ENCODE measurements around the gene CX3CL1.
"Not testable (repeated sequence)": the region's sequence is repeated elsewhere in the genome, so short reads cannot be mapped to it uniquely, and the experiment has no call there.

DNA sequence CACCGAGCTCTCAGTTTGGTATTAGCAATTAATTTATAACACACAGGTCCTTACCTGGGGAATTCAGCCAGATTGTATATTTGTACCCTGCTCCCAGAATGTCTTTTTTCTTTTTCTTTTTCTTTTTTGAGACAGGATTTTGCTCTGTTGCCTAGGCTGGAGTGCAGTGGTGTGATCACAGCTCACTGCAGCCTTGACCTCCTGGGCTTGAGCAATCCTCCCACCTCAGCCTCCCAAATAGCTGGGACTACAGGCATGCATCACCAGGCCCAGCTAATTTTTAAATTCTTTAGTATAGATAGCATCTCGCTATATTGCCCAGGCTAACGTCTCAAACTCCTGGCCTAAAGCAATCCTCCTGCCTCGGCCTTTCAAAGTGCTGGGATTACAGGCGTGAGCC is 28.2 kb upstream of the CX3CL1 start:
- not testable (repeated sequence) for TF ChIP-seq FOXM1 (IDR thresholded peaks at IDR 0.05; ENCODE audit: low read depth, low read length); POLR2A (IDR thresholded peaks at IDR 0.05; ENCODE audit: low read depth, low read length); USF2 (IDR thresholded peaks at IDR 0.05; ENCODE audit: borderline replicate concordance, low read depth, low read length); RAD51 (IDR thresholded peaks at IDR 0.05); POLR2AphosphoS2 (IDR thresholded peaks at IDR 0.05; ENCODE audit: low read depth, low read length); ZNF592 (IDR thresholded peaks at IDR 0.05); NR2C1 (IDR thresholded peaks at IDR 0.05); POLR2AphosphoS5 (IDR thresholded peaks at IDR 0.05; ENCODE audit: low read length); RCOR1 (conservative IDR thresholded peaks at IDR 0.05; ENCODE audit: low read depth, low read length)
- TF ChIP-seq, protein P1, sequence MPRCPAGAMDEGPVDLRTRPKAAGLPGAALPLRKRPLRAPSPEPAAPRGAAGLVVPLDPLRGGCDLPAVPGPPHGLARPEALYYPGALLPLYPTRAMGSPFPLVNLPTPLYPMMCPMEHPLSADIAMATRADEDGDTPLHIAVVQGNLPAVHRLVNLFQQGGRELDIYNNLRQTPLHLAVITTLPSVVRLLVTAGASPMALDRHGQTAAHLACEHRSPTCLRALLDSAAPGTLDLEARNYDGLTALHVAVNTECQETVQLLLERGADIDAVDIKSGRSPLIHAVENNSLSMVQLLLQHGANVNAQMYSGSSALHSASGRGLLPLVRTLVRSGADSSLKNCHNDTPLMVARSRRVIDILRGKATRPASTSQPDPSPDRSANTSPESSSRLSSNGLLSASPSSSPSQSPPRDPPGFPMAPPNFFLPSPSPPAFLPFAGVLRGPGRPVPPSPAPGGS (IDR thresholded peaks at IDR 0.05; ENCODE audit: borderline replicate concordance, insufficient read depth, low read depth, low read length, poor library complexity, severe bottlenecking): not testable (repeated sequence)
- TF ChIP-seq, protein P2, sequence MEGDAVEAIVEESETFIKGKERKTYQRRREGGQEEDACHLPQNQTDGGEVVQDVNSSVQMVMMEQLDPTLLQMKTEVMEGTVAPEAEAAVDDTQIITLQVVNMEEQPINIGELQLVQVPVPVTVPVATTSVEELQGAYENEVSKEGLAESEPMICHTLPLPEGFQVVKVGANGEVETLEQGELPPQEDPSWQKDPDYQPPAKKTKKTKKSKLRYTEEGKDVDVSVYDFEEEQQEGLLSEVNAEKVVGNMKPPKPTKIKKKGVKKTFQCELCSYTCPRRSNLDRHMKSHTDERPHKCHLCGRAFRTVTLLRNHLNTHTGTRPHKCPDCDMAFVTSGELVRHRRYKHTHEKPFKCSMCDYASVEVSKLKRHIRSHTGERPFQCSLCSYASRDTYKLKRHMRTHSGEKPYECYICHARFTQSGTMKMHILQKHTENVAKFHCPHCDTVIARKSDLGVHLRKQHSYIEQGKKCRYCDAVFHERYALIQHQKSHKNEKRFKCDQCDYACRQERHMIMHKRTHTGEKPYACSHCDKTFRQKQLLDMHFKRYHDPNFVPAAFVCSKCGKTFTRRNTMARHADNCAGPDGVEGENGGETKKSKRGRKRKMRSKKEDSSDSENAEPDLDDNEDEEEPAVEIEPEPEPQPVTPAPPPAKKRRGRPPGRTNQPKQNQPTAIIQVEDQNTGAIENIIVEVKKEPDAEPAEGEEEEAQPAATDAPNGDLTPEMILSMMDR (IDR thresholded peaks at IDR 0.05 in 2 of 3, conservative IDR thresholded peaks at IDR 0.05 in 1 of 3; ENCODE audit: control insufficient read depth in 2 of 3, extremely low read depth in 1 of 3, insufficient read depth in 1 of 3, low read depth in 3 of 3, low read length in 3 of 3): not testable (repeated sequence)
